Measurements from ENCODE around the gene RTL10. TPM values are rescaled to one million over a fixed set of nuclear protein-coding genes. Genes with fewer than 3 reads are reported as not detected.

RTL10 gene
- total RNA-seq, 1 experiment from 2014 or later: 26.7 TPM

GRCh38 chr22:19807161-19807913 lies 47.3 kb downstream of the RTL10 start:
- Histone ChIP-seq H3K36me3 (ENCODE audit: control insufficient read depth, insufficient read depth, low read length) (no peaks in the 10 kb centered on the region), H3K27me3 (ENCODE audit: control insufficient read depth, insufficient read depth, low read length) (no peaks in the 10 kb centered on the region), H3K4me1 (ENCODE audit: control insufficient read depth, insufficient read depth, low read length) (peaks cover 10% of the 10 kb centered on the region), H3K9me3 (ENCODE audit: control insufficient read depth, insufficient read depth, low read depth, low read length) (no peaks in the 10 kb centered on the region), H3K4me3 (ENCODE audit: low read depth in 2 of 2, low read length in 2 of 2) (no peak overlapping the region), H3K27ac (ENCODE audit: low read length) (no peak overlapping the region)
- BruUV-seq (replicated peaks): no TSS peak
- intact Hi-C loops (cut with micrococcal nuclease; ENCODE audit: unreplicated experiment) (no loop called here), in situ Hi-C loops (cut with HindIII; ENCODE audit: low pct_unique_long_range_greater_than_20kb, low sequenced_read_pairs) (no loop called here)
- POLR2A ChIA-PET: no interaction called here
- no peak for DNase-seq (ENCODE audit: low read depth, low spot score)
- CTCF ChIA-PET: no interaction called here
- ATAC-seq: no peak
- TF ChIP-seq TCF7L2 (IDR thresholded peaks at IDR 0.05; ENCODE audit: low read depth, low read length) (no peak), REST (IDR thresholded peaks at IDR 0.05; ENCODE audit: insufficient read depth in 1 of 2, low read depth in 2 of 2, low read length in 1 of 2) (no peak), CTCF (IDR thresholded peaks at IDR 0.05) (no peak), POLR2AphosphoS5 (IDR thresholded peaks at IDR 0.05; ENCODE audit: low read depth, low read length) (no peak), SIN3A (IDR thresholded peaks at IDR 0.05; ENCODE audit: borderline replicate concordance, insufficient read depth, low read depth, low read length) (no peak)

GRCh38 chr22:19806213-19807160 lies 48.2 kb downstream of the RTL10 start:
- H3K36me3 ChIP-seq (ENCODE audit: control insufficient read depth, insufficient read depth, low read length): no peaks in the 10 kb centered on the region
- H3K4me3 ChIP-seq (ENCODE audit: low read depth in 2 of 2, low read length in 2 of 2): no peak overlapping the region
- POLR2A ChIA-PET: no interaction called here
- H3K9me3 ChIP-seq (ENCODE audit: control insufficient read depth, insufficient read depth, low read depth, low read length): no peaks in the 10 kb centered on the region
- DNase-seq (ENCODE audit: low read depth, low spot score): peak; percentile 2
- CTCF ChIA-PET: interaction anchor here (0.6 kb wide), 1 partner anchor 76 kb away, joined by 8 read pairs; no protein-coding TSS in a partner anchor
- ATAC-seq: peak; percentile 69; the same call in 1 of the 2 replicates
- H3K4me1 ChIP-seq (ENCODE audit: control insufficient read depth, insufficient read depth, low read length): peaks cover 10% of the 10 kb centered on the region
- H3K27ac ChIP-seq (ENCODE audit: low read length): no peak overlapping the region
- in situ Hi-C loops (cut with HindIII; ENCODE audit: low pct_unique_long_range_greater_than_20kb, low sequenced_read_pairs): no loop called here
- H3K27me3 ChIP-seq (ENCODE audit: control insufficient read depth, insufficient read depth, low read length): no peaks in the 10 kb centered on the region
- intact Hi-C loops (cut with micrococcal nuclease; ENCODE audit: unreplicated experiment): no loop called here
- TF ChIP-seq TCF7L2 (IDR thresholded peaks at IDR 0.05; ENCODE audit: low read depth, low read length) (no peak), SIN3A (IDR thresholded peaks at IDR 0.05; ENCODE audit: borderline replicate concordance, insufficient read depth, low read depth, low read length) (no peak)
- BruUV-seq (replicated peaks): no TSS peak
